Head of caudate nucleus (tissue), 42 donors: ENCODE results near the gene NAA60.

Source experiments
- DNase-seq, 42 donors: peaks; one replicate each; pipeline versions ENCODE4 v3.0.0 to v3.0.0-alpha.2; 2020 to 2021; ENCODE audit warnings: mixed read lengths in 7 of 42
- intact Hi-C: fragments of 100-400 bp; cut with DNase I; formaldehyde crosslinking; loops from one replicate; pipeline ENCODE4 v1.15.0; 2022

NAA60 gene

DNA sequence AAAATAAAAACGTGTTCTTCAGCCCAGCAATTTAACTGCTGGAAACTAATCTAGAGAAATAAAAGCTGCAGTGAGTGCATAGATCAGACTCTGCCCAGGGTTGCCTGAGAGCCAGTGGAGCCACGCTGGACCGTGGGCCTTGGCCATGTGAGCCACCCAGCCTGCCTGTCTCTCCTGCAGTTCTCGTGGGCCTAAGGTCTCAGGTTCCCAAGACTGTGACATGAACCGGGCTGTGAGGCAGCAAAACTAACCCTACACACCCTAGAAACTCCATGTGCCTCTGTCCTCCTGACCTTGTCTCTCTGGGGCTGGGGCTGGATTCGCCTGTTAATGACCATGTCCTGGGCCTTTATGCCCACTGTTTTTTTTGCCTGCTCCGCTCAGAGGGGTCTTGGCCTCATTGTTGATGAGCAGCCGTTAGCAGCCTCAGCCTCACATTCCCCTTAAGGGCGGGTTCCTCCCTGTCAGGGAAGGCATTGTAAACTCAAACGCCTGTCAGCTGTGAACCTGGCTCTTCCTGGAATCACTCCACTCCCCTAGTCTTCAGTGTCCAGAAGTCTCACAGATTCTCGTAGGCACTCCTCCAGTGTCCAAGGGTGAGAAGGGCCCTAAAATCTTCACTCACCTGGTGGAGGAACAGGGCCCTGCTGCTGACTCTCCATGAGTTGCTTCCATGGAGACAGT is 34.9 kb downstream of the NAA60 start:
- DNase-seq: no peak
- intact Hi-C loops: no loop called here

- DNase-seq: peak in 24 of 42 donors; percentile 29 to 82 (median 56)
- intact Hi-C loops: no loop called here
These were observed 36.3 kb downstream of the NAA60 start for GRCh38 chr16:3479654-3480216.

DNA sequence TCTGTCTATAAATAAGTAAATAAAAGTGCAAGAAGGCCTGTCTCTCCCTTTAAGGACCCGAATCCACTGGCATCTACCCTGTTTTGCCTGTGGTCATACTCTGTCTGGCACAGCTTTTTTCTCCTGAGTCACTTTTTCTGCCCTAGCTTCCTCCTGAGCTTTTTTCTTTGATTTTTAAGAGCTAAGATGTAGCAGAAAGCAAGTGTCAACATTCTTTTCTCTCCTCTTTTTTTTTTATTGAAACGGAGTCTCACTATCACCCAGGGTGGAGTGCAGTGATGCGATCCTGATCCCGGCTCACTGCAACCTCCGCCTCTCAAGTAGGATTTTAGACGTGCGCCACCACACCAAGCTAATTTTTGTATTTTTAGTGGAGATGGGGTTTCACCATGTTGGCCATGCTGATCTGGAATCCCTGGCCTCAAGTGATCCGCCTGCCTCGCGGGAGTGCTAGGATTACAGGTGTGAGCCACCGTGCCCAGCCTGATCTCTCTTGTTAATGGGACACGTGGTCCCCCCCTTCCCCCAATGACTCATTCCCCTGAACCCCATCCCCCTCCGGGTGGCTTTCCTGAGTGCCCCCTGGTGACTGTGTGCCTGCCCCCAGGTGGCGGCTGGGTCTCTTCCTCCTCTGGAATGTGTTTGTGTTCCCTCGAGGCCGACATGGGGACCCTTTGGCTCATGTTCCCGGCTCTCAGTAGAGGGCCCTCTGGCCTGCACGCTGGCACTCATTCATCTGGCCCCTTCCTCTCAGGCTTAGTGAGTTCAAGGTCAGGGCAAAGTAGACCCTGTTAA is 37.6 kb downstream of the NAA60 start:
- intact Hi-C loops: no loop called here
- peak in 10 of 42 donors; percentile 28 to 56 (median 42) for DNase-seq

DNA sequence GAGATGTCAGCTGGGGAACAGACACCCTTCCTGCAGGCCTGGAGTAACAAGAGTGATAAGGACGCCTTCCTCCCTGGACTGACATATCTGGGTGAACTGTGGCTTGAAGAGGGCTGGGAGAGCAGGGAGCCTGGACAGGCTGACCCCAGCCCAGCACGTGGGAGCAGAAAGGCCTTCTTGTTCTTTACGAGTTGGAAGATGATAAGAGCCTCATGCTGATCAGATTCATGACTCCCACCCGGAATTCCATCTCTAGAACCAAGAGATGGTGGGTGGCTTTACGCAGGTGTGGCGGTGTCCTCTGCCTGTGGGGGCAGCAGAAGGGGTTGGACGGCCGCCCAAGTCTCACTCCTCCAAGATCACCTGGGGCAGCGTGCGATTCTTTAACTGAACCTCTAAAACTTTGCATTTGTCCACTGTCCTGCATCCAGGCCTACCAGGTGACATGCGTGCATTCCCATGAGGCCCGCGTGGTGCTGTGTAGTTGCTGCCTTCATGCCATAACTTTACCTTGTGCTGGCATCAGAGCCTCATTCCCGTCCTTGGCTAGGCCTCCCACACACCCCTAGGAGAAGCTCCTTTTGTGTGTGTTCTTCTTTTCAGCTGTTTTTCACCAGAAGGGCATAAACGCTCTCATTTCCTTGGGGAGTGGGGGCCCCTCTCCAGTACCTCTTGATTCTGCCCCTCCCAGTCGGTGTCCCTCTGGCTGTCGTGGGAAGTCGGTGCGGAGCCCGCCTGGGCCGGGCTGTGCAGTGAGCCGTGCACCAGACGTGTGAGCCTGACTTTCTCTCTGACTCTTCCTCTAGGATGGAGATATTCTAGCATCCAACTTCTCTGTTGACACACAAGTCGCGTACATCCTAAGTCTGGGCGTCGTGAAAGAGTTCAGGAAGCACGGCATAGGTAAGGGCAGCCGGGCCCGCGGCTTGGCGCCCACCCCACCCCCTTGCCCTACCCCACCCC is 38.5 kb downstream of the NAA60 start:
- DNase-seq: peak in 14 of 42 donors; percentile 28 to 72 (median 46)
- intact Hi-C loops: no loop called here

DNA sequence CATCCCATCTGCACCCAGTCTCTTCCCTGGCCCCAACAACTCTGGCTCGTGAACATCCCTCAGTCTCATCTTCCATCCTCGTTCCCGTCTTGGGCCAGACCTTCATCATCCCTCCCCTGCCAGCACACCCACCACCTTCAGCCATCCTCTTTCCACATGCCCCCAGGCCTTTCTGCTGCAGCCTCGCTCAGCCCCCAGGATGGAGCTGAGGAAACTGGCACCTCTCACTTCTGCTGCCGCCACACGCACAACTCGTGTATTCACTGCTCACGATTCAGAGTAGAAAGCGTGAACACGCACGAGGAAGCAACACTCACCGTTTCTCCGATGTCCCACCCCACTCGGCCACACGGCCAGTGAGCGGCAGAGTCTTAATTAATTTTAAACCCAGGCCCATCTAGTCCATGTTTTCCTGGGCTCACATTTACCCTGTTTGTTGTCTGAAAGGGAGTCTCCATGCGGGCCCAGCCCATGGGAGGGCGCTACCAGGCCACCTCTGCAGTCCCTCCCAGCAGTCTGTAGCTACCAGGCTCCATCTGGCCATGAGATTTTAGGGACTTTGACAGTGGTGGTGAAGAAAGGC is 39.3 kb downstream of the NAA60 start:
- DNase-seq: no peak
- intact Hi-C loops: no loop called here

- peak in 10 of 42 donors; percentile 17 to 60 (median 42) for DNase-seq
These were observed 41.0 kb downstream of the NAA60 start for GRCh38 chr16:3484318-3485096.

GRCh38 chr16:3485097-3485745 is 41.7 kb downstream of the NAA60 start:
- DNase-seq: no peak
- intact Hi-C loops: no loop called here

More at GRCh38 chr16:3484318-3485096, 41.0 kb downstream of the NAA60 start:
- intact Hi-C loops: no loop called here

GRCh38 chr16:3485821-3486505 is 42.5 kb downstream of the NAA60 start:
- DNase-seq: peak in 6 of 42 donors; percentile 24 to 50 (median 40)
- intact Hi-C loops: no loop called here

DNA sequence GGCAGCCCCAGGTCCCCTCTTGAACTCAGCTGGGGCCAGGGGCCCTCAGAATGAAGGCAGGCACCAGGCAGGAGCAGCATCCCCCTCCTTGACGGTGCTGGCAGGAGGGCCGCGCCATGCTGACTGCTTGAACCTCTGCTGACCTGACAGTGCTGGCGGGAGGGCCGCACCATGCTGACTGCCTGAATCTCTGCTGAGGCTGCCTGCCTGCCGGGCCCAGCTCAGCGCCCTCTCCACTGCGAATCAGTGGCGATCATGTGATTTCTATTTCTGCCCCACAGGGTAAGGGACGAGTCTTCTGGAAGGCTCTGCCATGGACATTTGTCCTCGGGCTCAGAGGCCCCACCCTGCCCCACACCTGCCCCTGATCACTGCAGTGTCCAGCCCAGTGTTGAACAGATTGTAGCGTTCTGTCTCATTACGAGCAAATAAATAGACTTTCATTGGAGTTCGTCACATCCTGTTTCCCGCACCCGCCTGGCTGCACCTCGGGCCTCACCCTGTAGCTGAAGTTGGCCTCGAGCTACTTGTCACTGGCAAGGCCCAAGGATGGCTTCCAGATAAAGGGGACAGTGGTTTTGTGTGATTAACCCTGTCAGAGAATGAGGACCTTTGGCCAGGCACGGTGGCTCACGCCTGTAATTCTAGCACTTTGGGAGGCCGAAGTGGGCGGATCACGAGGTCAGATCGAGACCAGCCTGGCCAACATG is 43.2 kb downstream of the NAA60 start:
- no peak for DNase-seq
- intact Hi-C loops: no loop called here

GRCh38 chr16:3487521-3488410 is 44.3 kb downstream of the NAA60 start:
- intact Hi-C loops: no loop called here
- no peak for DNase-seq

DNA sequence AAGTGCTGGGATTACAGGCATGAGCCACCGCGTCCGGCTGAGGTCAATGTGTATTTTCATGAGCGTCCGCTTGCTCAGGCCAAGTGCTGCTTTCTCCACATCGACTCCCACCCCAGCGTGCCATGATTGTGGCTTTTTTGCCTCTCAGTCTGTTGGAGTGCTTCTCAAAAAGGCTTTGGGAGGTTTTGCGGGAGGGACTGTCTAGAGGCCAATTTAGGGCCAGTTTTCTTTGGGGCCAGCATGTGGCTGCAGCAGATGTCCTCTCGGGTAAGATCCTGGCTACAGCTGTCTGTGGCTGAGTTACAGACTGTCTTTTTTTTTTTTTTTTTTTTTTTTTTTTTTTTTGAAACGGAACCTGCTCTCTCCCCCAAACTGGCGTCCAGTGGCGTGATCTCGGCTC is 45.3 kb downstream of the NAA60 start:
- intact Hi-C loops: no loop called here

GRCh38 chr16:3490911-3491629 is 47.6 kb downstream of the NAA60 start:
- intact Hi-C loops: no loop called here

More for the DNA sequence above, 45.3 kb downstream of the NAA60 start:
- no peak for DNase-seq

GRCh38 chr16:3492356-3492755 is 48.9 kb downstream of the NAA60 start:
- intact Hi-C loops: no loop called here
- DNase-seq: peak in 1 of 42 donors; percentile 24

More at GRCh38 chr16:3490911-3491629, 47.6 kb downstream of the NAA60 start:
- DNase-seq: no peak

- peak in 1 of 42 donors; percentile 2 for DNase-seq
- intact Hi-C loops: no loop called here
These were observed 51.0 kb downstream of the NAA60 start for GRCh38 chr16:3494386-3494973.
